ENCODE measurements around the gene SMARCA4. TPM values are rescaled to one million over a fixed set of nuclear protein-coding genes. Genes with fewer than 3 reads are reported as not detected.

SMARCA4 gene
- total RNA-seq, 2 experiments from 2014 or later: 69.6 to 74.5 TPM

DNA sequence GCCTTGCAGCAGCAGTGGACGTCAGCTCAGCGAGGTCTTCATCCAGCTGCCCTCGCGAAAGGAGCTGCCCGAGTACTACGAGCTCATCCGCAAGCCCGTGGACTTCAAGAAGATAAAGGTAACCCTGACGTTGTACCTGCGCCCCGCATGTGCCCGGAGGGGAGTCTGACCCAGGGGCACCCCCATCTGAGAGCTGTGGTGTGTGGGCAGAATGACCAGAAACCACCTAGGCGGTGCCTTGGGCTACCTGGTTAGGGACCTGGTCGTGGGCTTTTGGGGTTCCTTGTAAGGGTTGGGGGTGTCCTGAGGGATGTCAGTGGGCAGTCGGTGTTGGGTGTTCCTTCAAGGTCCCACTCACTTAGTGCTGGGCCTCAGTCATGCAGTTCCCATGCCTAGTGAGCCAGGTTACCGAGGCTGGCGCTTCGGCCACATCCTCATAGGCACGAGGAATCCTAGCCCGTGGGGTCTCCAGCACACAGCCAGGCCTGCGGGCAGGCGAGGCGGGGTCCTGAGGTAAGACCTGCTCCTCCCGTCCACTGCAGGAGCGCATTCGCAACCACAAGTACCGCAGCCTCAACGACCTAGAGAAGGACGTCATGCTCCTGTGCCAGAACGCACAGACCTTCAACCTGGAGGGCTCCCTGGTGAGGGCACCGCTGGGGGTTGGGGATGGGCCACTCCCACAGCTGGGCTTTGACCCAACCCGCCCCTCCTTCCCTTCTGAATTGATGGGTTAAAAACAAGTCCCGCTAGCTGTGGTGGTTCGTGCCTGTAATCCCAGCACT lies 97.6 kb downstream of the SMARCA4 start:
- Mint-ChIP-seq H3K27ac (no peak overlapping the region), H3K4me1 (ENCODE audit: low read depth) (no peaks in the 10 kb centered on the region), H3K27me3 (no peaks in the 10 kb centered on the region), H3K9me3 (no peaks in the 10 kb centered on the region), H3K4me3 (no peak overlapping the region), H3K36me3 (ENCODE audit: low read depth) (peaks cover 31% of the 10 kb centered on the region)
- H3K4me3 ChIP-seq (ENCODE audit: low read length): no peak overlapping the region
- H3K4me1 ChIP-seq (ENCODE audit: insufficient read depth, low read length): peaks cover 1% of the 10 kb centered on the region
- DNase-seq (no peak), ATAC-seq (ENCODE audit: poor library complexity) (no peak)
- no peaks in the 10 kb centered on the region for H3K27me3 ChIP-seq (ENCODE audit: control insufficient read depth in 1 of 2, insufficient read depth in 2 of 2, low read length in 2 of 2)
- H3K9me3 ChIP-seq (ENCODE audit: control insufficient read depth in 1 of 2, insufficient read depth in 1 of 2, low read length in 2 of 2): no peaks in the 10 kb centered on the region
- intact Hi-C loops (cut with DNase I, micrococcal nuclease): no loop called here
- H3K27ac ChIP-seq (ENCODE audit: low read depth in 1 of 2, low read length in 2 of 2): no peak overlapping the region
- no peak for TF ChIP-seq CTCF (IDR thresholded peaks at IDR 0.05)
- peaks cover 42% of the 10 kb centered on the region for H3K36me3 ChIP-seq (ENCODE audit: insufficient read depth, low read length)
- CTCF ChIA-PET: no interaction called here
- POLR2A ChIA-PET: no interaction called here

- H3K36me3 Mint-ChIP-seq (ENCODE audit: low read depth): peaks cover 31% of the 10 kb centered on the region
- intact Hi-C loops (cut with DNase I, micrococcal nuclease): no loop called here
- no peak overlapping the region for H3K4me3 ChIP-seq (ENCODE audit: low read length)
- TF ChIP-seq CTCF (IDR thresholded peaks at IDR 0.05): no peak
- no peak overlapping the region for H3K4me3 Mint-ChIP-seq
- DNase-seq (no peak), ATAC-seq (ENCODE audit: poor library complexity) (no peak)
- H3K27me3 Mint-ChIP-seq: no peaks in the 10 kb centered on the region
- no peaks in the 10 kb centered on the region for H3K4me1 ChIP-seq (ENCODE audit: insufficient read depth, low read length)
- no peak overlapping the region for H3K27ac Mint-ChIP-seq
- POLR2A ChIA-PET: interaction anchor here (1.1 kb wide), 1 partner anchor 33 kb away, joined by 3 read pairs; no protein-coding TSS in a partner anchor
- no peaks in the 10 kb centered on the region for H3K9me3 ChIP-seq (ENCODE audit: control insufficient read depth in 1 of 2, insufficient read depth in 1 of 2, low read length in 2 of 2)
- no peaks in the 10 kb centered on the region for H3K4me1 Mint-ChIP-seq (ENCODE audit: low read depth)
- no peaks in the 10 kb centered on the region for H3K9me3 Mint-ChIP-seq
- peaks cover 42% of the 10 kb centered on the region for H3K36me3 ChIP-seq (ENCODE audit: insufficient read depth, low read length)
- H3K27ac ChIP-seq (ENCODE audit: low read depth in 1 of 2, low read length in 2 of 2): no peak overlapping the region
- no peaks in the 10 kb centered on the region for H3K27me3 ChIP-seq (ENCODE audit: control insufficient read depth in 1 of 2, insufficient read depth in 2 of 2, low read length in 2 of 2)
- CTCF ChIA-PET: no interaction called here
Observed at GRCh38 chr19:11059511-11060358, 98.9 kb downstream of the SMARCA4 start.

GRCh38 chr19:11061952-11062351 lies 101.1 kb downstream of the SMARCA4 start:
- H3K27ac Mint-ChIP-seq: no peak overlapping the region
- ChIA-PET POLR2A (no interaction called here), CTCF (no interaction called here)
- intact Hi-C loops (cut with DNase I, micrococcal nuclease): no loop called here
- Histone ChIP-seq H3K9me3 (ENCODE audit: control insufficient read depth in 1 of 2, insufficient read depth in 1 of 2, low read length in 2 of 2) (peaks cover 0 to under 1% of the 10 kb centered on the region in 2 experiments), H3K27me3 (ENCODE audit: control insufficient read depth in 1 of 2, insufficient read depth in 2 of 2, low read length in 2 of 2) (no peaks in the 10 kb centered on the region), H3K36me3 (ENCODE audit: insufficient read depth, low read length) (peaks cover 31% of the 10 kb centered on the region), H3K4me1 (ENCODE audit: insufficient read depth, low read length) (no peaks in the 10 kb centered on the region), H3K27ac (ENCODE audit: low read depth in 1 of 2, low read length in 2 of 2) (no peak overlapping the region), H3K4me3 (ENCODE audit: low read length) (no peak overlapping the region)
- ATAC-seq (ENCODE audit: poor library complexity) (no peak), DNase-seq (no peak)
- peaks cover 30% of the 10 kb centered on the region for H3K36me3 Mint-ChIP-seq (ENCODE audit: low read depth)
- H3K9me3 Mint-ChIP-seq: no peaks in the 10 kb centered on the region
- H3K4me3 Mint-ChIP-seq: no peak overlapping the region
- no peak for TF ChIP-seq CTCF (IDR thresholded peaks at IDR 0.05)
- no peaks in the 10 kb centered on the region for H3K27me3 Mint-ChIP-seq
- H3K4me1 Mint-ChIP-seq (ENCODE audit: low read depth): no peaks in the 10 kb centered on the region
